ENCODE data around the gene NCKAP1.
A peak's percentile ranks its signal among the peaks of the same experiment; 100 is the strongest.
"Not testable (repeated sequence)": the region's sequence is repeated elsewhere in the genome, so short reads cannot be mapped to it uniquely, and the experiment has no call there.

Gene NCKAP1

DNA sequence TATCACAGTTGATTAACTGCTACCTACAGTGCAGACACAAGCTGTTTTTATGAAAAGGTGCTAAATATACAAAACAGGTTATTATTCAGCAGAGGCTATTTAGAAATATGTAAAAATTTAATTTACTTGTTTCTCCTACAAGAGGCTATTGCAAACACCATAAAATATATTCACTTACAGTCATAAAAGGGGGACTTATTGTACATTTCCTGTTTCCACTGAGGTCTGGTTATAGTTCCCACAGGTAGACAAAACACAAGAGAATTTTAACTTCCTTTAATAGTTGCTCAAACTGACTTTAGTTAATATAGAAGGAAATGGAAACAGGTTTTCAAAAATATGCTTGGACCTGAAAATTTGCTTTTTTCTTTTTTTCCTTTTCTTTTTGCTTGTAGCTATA is 131.8 kb downstream of the NCKAP1 start:
- no peak for DNase-seq

DNA sequence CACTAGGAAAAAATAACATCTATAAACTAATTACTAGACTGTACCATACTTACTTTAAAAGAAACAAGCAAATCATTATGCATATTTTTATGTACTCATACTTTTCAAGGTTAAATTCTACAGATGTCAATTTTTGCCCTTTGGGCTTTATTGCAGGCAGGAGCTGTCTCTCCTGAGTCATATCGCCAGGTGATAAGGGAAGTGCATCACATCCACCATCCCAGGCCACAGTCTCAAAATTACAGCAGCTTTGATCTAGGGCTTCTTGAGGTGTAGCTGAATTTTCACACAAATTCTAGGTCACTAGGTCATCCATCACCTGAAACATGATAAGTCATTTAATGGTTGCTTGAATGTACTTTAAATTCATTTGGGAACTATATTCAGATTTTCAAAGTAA is 133.4 kb downstream of the NCKAP1 start:
- no peak for DNase-seq

DNA sequence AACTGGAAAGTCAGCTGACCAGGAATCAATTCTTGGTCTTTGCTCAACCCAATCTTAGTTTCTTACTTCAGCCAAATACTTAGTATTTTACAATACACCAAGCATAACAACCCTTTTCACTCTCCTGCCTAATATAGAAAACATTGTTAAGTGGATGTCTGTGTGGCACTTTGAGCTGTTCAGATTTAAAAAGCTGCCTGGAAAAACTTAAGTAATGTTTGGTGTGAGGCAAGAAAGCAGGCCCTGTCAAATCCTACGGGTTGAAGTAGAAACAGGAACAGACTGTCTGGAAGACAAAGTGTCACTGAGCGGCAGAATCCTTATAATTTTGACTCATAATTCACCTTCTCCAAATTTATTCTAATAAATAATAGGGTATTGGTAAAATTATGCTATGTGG is 134.7 kb downstream of the NCKAP1 start:
- no peak for DNase-seq

GRCh38 chr2:182901748-182902147 is 136.5 kb downstream of the NCKAP1 start:
- DNase-seq = no peak

DNA sequence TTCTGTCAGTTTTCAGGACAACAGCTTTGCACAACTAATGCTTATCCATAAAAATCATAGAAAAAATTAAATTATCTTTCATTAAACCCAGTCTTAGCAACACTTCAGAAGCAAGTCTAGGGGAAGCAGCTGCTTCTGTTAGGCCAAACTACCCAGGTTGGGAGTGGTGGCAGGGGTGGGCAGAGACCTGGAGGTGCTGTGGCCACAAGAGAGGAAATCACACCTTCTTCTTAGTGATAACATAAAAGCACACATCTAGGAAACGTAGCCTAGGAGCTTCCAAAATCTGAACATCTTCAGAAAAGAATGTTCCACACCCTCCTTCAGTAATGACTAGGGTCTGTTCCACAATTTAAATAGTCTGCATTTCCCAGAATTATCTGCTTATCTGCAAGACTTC is 139.5 kb downstream of the NCKAP1 start:
- DNase-seq = no peak

- no peak for DNase-seq
Observed at GRCh38 chr2:182897137-182897536, 141.1 kb downstream of the NCKAP1 start.

DNA sequence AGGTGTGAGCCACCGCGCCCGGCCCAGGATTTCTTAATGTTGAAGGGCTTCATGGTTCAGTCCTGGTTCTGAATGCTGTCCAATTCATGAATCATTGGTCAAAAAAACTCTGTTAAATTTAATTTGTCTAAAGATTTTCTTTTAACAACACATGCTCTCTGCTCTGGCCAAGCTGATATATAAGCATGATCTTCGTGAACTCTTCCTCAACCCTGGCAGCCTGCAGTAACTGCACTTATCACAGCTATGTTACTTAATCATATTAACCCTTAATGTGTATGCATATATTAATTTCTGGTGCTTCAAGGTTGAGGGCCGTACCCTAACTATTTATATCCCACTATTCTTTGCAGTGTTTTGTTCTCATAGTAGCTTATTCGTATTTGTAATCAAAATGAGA is 142.5 kb downstream of the NCKAP1 start:
- no peak for DNase-seq

- no peak for DNase-seq
Observed at GRCh38 chr2:182895169-182895568, 143.1 kb downstream of the NCKAP1 start.

- no peak for DNase-seq
Observed at GRCh38 chr2:182894174-182894573, 144.1 kb downstream of the NCKAP1 start.

DNA sequence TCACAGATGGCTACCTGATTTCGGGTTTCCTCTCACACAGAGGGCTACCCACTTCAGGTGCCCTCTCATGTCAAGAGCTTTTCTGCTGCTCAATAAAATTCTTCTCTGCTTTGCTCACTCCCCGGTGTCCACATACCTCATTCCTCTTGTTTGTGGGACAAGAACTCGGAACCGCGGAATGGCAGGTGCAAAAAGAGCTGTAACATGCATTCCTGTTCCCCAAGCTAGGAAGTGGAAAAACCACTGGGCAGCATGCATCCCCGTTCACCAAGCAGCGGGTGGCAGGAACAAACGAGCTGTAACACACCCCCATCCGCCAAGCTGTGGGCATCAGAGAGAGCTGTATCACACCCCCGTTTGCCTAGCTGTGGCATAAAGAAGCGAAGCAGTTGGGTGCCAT is 144.6 kb downstream of the NCKAP1 start:
- no peak for DNase-seq

GRCh38 chr2:182893035-182893434 is 145.2 kb downstream of the NCKAP1 start:
- DNase-seq = not testable (repeated sequence)

- no peak for DNase-seq
Observed at GRCh38 chr2:182891611-182892010, 146.6 kb downstream of the NCKAP1 start.

DNA sequence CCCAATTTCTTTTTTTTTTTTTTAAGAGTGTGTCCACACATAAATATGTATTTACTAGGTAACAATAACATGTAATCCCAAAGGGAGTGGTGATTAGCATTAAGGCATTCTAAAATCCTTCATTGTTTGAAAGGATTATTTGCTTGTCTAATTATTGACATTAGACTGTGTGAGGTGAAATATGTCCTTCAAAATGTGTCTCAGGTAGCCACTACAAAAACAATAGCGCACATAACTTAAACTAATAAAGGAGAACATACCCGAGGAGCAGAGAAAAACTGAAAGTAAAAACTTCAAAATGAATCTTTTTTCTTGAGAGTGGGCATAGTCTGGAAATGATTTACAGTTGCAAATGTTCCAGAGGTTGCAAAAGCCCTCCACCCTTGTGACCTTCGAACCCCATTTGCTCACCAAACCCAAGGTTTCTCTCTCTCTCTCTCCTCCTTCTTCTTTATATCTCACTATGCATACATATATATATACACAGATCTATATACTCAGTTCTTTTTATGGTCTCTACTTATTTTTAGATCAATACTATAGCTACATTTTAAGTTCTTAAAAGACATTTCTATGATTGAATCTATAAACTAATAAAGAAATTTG is 147.4 kb downstream of the NCKAP1 start:
- DNase-seq = no peak

DNA sequence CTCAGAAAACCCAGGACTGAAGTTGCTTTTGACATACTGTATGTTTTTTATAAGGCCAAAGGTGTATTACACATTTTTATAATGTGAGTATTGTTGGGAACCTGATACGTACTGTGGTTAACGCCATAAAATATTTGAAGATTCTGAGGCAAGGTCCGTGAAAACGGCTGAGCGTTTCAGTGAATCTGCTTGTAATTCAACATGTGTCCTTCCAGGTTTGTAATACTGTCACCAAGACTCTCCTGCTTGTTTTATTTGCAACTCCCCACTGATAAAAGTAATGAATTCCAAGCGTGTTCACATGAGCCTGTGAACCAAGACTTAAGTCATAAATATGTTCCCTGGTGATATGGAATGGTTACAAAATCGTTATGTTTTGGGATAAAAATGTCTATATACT is 148.0 kb downstream of the NCKAP1 start:
- DNase-seq = no peak

- DNase-seq = no peak
Observed at GRCh38 chr2:182887753-182888415, 150.4 kb downstream of the NCKAP1 start.

- DNase-seq = no peak
Observed at GRCh38 chr2:182887093-182887492, 151.2 kb downstream of the NCKAP1 start.

GRCh38 chr2:182885771-182886170 is 152.5 kb downstream of the NCKAP1 start:
- no peak for DNase-seq

DNA sequence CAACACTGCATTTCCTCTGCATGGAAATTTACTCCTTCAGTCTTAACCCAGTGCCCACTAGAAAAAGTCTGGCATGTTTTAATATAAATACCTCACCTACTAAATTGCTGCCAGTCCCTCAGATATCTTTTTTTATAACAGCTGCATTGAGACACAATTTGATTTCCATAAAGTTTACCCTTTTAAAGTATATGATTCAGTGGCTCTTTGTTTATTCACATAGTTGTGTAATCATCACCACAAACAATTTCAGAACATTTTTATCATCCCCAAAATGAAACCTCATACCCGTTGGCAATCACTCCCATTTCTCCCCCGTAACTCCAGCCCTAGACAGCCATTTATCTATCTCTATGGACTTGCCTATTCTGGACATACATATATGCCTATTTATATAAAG is 154.8 kb downstream of the NCKAP1 start:
- DNase-seq = no peak

DNA sequence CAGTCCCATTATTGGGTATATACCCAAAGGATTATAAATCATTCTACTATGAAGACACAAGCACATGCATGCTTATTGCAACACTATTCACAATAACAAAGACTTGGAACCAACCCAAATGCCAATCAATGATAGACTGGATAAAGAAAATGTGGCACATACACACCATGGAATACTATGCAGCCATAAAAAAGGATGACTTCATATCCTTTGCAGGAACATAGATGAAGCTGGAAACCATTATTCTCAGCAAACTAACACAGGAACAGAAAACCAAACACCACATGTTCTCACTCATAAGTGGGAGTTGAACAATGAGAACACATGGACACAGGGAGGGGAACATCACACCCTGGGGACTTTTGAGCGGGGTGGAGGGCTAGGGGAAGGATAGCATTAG is 158.2 kb downstream of the NCKAP1 start:
- DNase-seq = not testable (repeated sequence)

- DNase-seq = not testable (repeated sequence)
Observed at GRCh38 chr2:182876653-182877052, 161.6 kb downstream of the NCKAP1 start.

DNA sequence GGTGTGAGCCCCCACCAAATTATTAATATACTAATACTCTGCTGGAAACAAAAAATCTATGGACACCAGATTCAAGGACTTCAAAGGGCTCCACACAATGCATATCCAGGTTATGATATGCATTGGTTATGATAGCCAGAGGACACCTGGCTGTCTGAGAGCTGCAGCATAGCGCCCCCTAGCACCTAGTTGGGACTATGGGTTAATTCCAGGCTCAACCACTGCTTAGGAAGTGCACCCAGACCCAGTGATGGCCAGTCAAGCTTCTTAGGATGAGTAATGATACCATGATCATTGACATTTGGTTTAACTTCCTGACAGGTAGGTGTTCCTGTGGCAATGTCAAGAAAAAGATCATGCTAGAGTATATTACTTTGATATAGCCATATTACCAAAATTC is 168.0 kb downstream of the NCKAP1 start:
- DNase-seq = no peak

GRCh38 chr2:182868054-182868796 is 170.0 kb downstream of the NCKAP1 start:
- peak; percentile 83 for DNase-seq

DNA sequence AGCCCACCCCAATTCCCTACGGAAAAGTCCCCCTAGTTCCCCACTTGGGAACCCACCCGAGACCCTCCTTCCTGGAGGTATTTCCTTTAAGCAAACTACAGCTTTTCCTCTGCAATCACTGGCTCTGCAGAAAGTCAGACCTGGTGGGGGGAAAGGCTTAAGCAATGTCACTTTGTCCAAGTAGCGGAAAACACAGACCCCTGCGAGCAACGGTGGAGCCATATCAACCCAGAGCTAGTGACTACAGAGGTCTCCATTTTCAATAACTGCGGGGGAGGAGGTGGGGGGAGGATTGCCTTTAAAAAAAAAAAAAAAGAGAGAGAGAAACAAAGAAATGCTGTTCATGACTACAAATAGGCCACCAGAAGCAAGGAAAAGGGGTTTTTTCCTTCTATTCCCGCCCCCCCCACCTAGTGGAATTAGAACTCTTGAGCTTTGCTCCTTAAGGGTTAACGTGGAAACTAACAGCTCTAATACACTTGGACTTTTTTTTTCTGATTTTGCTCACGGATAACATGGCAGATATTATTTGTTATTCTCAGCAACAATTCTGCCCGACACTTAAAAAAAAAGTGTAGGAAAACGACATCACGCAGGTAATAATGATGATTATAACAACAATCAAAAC is 170.7 kb downstream of the NCKAP1 start:
- peak; percentile 78 for DNase-seq
